PFSK-1 (cell line): ENCODE results near the gene KCNIP4.

Source experiments
- FOXP2 ChIP-seq: optimal IDR thresholded peaks from 2 replicates; pipeline ENCODE3; 2011; ENCODE audit warnings: borderline replicate concordance, control low read depth, inconsistent platforms; ENCODE audit not compliant: insufficient read depth; ENCODE audit errors: extremely low read length, extremely low read depth
- REST ChIP-seq, 2 experiments: IDR thresholded peaks; 2 replicates each; pipeline versions ENCODE4 v1.6.1 to v1.8.0; 2011 to 2012; ENCODE audit warnings: low read depth in 2 of 2, low read length in 2 of 2, control low read depth in 1 of 2, inconsistent platforms in 1 of 2, mild to moderate bottlenecking in 1 of 2, moderate library complexity in 1 of 2; ENCODE audit not compliant: insufficient read depth in 1 of 2
- SIN3A ChIP-seq: IDR thresholded peaks from 2 replicates; pipeline ENCODE4 v1.6.1; 2012; ENCODE audit warnings: mild to moderate bottlenecking, low read length, moderate library complexity, borderline replicate concordance; ENCODE audit not compliant: insufficient read depth
- TAF1 ChIP-seq: IDR thresholded peaks from 2 replicates; pipeline ENCODE4 v1.6.1; 2012; ENCODE audit warnings: low read length, control low read depth, borderline replicate concordance; ENCODE audit not compliant: insufficient read depth

DNA sequence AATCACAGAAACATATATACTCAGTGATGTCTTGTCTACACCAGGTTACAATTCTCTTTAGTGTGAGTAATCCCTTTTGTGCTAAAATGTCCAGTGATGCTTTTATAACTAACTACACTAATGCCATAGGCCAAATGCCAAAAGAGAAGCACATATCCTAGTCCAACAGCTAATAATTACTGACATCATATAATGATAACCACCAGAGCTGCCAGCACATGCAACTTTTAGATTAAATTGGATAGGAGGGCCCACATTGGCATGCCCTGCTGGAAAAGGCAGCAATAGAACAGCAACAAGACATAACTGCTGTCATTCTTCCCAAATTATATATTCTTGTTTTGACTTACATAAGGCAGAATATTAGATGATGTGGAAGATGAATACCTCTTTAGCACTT is 238.8 kb downstream of the KCNIP4 start:
- TF ChIP-seq REST (IDR thresholded peaks at IDR 0.05; ENCODE audit: insufficient read depth in 1 of 2, low read depth in 2 of 2, low read length in 2 of 2) (no peak), SIN3A (no peak), TAF1 (no peak), FOXP2 (no peak)
